Renal cortical epithelial cell (primary cell): ENCODE measurements around the gene SF3B2. TPM values are rescaled to one million over a fixed set of nuclear protein-coding genes. Genes with fewer than 3 reads are reported as not detected.
A peak's percentile ranks its signal among the peaks of the same experiment; 100 is the strongest.
"Not testable (repeated sequence)": the region's sequence is repeated elsewhere in the genome, so short reads cannot be mapped to it uniquely, and the experiment has no call there.

ENCODE experiments used
- DNase-seq: peaks from one replicate; pipeline ENCODE4 v3.0.0-alpha.2; 2011; ENCODE audit warnings: low read depth
- total RNA-seq: library from RNA; depleted of rRNA; stranded (reverse); fragments of >200 nt; gene quantifications from 2 replicates; pipeline ENCODE4 v1.2.3, GENCODE V29; 2014

The SF3B2 gene
- total RNA-seq, 1 donor from 2014 or later = 141 TPM

DNA sequence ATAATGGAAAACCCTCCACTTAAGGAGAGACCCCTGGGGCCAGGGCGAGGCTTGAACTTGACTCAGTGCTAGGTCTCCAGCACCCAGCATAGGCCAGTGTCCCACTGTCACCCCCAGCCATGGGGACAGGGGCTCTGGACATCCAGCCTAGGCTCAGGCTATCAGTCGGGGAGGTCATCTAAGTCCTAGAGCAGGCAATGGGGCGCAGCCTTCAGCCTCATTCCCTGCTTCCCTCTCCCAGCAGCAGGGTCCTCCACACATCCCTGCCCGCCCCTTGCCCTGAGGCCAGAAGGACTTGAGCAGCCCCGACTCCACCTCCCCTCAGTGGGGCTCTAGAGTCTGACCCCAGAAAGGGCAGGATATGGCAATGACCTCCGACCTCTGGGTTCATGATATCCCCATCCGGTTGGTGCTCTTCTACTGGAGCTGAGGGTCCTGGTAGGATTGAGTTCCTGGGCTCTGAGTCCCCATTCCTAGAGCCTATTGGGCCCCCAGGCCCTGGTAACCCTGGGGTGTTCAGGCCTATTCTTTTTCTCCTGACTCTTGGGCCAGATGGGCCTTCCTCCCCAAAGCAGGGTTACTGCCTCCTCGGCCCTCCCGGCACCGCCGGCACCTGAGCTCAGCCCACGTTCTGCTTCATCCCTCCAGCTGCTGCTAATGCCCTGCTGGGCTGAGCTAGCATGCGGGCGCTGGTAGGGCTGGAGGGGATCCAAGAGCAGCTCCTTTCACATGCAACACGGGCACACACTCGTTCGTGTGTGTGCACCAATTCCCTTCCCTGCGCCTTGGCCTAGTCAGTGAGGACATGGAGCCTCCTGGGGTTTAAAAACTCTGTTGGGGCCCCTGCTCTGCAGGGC is 36.0 kb upstream of the SF3B2 start:
- no peak for DNase-seq

DNA sequence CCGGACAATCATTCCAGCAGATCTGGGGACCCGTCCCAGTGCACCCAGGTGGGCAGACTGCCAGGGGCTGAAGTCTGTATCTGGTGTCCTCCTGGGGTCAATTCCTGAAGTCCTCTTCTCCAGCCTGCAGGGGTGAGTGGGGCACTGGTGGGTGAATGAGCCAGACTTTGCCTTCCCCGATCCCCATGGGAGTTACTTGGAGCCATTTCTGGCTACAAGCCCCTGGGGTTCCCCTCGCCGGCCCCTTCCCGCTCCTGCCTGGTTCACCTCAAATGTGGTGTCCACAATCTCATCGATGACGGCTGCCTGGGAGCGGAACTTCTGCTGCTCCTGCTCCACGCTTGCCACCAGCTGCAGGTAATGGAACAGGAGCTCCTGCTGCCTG is 35.4 kb upstream of the SF3B2 start:
- DNase-seq = no peak

DNA sequence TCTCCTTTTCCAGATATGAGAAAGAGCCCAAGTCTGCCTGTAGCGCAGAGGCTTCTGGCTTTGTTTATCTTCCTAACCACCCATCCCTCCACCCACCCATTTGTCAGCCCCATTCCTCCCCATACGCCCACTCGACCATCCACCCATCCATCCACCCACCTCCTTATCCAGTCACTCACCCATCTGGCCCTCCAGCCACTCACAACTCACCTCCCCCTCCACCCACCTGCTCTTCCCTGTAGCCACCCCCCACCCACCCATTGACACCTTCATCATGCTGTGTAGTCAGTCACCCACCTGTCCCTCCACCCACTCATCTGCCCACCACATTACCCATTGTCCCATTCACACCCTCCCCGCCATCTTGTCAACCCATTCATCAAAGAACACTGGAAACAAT is 34.8 kb upstream of the SF3B2 start:
- DNase-seq = no peak

DNA sequence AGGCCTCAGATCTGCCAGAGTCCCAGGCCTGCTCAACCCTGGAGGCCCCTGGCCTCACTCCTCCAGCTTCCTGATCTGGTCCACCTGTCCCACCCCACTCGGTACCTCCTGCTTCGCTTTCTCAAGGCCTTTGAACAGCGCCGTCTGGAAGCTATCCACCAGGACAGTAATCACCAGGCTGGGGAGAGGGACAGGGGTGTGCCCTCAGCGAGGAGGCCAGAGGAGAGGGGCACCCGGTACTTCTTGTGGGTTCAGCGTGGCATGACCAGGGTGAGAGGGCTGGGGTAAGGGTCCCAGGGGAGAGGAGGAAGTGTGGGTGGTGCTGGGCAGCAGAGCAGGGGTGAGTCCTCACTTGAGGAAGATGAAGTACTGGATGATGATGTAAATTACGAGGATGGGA is 32.0 kb upstream of the SF3B2 start:
- DNase-seq = no peak

DNA sequence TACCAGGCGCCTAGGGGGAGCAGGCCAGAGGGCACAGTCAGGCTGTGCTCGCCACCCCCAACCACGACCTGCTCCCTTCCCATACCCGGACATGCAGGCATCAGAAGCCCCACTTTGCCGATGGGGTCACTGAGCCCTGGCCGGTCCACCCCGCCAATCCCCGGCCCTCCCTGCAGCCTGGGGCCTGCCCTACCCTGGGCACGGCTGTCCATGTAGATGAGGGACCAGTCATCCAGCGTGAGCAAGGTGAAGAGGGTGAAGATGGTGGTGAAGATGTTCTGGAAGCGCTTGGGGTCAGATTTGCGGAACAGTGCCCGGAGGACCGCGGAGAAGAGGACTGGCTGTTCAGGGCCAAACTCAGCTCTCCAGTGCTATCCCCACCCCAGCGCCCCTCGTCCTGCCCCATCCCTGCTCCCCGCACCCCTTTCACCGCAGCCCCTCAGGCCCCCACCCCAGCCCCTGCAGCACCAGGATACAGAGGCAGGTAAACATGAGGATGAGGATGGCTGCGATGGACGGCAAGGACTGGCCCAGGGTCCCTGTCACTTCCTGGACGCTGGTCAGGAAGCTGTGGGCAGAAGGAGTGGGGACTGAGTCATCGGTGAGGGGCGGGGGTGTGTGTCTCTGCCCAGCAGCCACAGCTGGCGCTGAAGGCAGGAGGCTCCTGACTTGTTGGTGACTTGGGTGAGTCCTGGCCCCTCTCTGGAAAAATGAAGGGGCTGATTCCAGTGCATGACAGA is 31.4 kb upstream of the SF3B2 start:
- peak; percentile 68 for DNase-seq

DNA sequence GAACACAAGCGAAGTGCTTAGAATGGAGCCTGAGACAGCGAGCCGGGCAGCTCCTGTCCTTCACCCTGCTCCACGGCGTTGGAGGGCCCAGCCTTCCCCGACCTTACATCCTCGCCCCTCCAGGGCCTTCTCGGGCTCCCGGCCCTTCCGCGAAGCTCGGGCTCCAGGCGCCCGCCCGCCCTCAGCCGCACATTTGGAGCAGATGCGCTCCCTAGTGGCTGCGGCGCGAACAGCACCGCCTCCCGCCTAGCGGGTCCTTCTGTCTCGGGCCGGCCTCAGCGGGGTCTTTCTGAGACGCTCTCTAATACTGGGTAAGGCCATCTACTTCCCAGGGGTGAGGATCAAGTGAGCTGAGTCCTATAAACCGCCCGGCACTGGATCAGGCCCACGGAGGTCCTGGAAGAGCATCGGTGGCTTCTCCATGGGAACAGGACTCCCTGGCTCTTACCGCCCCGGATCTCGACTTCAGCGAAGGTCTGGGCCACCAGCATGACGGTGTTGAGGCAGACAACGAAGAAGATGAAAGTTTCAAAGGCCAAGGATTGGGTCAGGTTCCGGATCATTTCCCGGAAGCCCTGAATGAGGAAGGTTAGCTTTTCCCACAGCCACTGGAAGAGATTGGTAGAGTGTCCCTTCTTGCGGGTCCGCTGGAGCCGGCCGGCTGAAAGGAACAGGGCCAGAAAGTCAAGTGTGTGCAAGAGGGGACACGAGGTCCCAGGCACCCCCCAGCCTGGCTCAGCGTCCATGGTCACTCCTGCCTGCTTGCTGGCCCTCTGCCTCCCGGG is 29.6 kb upstream of the SF3B2 start:
- peak; percentile 6 for DNase-seq

DNA sequence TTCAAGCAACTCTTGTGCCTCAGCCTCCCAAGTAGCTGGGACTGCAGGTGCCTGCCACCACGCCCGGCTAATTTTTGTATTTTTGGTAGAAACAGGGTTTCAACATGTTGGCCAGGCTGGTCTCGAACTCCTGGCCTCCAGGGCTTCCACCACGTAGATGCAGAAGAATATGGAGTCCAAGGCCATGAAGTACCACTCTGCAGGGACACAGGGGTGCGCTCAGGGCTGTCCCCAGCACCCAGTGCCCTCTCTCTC is 29.1 kb upstream of the SF3B2 start:
- not testable (repeated sequence) for DNase-seq

DNA sequence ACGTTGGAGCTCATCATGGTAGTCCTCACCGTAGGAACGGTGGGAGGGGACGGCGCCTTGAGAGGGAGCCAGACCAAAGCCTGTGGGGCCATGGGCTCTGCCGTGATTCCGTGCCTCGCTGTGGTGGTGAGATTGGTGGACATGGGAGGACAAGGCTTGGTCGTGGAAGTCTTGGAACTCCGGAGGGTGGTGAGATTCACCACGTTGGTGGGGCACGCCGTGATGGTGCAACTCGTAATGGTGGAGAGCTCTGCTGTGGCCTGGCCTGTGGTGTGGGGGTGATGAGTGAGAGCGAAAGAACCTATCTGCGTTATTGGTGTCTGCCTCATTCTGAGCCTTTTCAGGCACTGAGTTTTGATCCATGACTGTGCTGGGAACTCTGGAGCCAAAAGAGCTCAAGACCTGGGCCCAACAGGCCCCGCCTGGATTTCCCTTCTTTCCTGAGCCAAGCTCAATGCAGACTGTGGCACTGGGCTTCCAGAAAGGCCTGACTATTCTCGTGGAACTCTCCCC is 26.1 kb upstream of the SF3B2 start, which contains the start of gene CATSPER1:
Gene CATSPER1, minus strand, starts transcription at position 463 of the 513 bp plus-strand sequence. Its CDS starts 100 bp downstream, at position 363.
- DNase-seq = no peak

DNA sequence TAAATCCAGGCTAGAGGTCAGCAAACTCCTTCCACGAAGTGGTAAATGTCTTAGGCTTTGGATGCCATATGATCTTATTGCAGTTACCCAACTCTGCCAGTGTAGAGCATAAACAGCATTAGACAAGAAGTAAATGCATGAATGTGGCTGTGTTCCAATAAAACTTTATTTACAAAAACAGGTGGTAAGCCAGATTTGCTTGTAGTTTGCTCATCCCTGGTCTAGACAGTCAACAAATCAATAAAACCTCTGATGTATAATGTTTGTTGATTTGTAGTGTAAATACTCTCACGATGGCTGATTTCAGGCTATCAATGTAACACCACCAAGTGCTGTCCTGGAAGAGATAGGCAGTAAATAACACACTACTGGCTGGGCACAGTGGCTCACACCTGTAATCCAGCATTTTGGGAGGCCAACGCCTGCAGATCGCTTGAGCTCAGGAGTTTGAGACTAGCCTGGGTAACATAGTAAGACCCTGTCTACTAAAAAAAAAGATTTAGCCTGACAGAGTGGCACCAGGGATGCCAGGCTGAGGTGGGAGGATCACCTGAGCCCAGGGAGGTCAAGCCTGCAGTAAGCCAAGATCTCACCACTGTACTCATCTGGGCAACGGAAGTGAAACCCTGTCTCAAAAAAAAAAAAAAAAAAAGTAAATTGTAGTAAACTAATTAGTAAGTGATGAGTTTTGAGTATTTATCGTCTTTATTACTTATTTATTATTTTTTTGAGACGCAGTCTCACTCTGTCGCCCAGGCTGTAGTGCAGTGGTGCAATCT is 19.0 kb upstream of the SF3B2 start:
- DNase-seq = no peak

DNA sequence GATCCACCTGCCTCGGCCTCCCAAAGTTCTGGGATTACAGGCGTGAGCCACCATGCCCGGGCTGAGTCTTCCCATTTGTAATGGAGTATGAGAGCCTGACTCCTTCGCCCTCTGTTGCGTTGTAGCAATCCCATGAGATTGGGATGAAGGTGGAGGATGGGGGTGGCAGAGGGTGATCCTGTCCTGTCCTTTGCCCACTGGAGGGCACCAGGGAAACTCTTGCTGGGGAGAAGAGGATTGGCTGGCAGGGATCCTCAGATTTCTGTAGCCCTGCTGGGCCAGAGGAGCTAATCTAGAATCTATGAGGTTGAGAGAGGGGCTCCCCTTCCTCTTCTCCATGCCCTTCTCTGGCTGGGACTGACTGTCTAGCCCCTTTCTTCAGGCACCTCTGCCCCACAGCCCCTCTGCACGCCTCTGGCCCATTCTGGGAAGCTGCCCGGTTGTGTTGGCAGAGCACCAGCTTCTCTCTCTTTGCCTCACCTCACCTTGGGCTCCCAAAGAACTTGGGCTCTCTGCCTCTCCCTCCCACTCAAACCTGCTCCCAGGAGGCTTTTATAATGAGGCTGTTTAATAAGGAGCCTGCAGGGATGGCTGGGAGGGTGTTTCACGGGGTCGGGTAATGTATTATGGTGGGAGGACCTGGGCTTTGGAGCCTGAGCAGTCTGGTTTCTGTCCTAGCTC is 16.4 kb upstream of the SF3B2 start:
- no peak for DNase-seq

DNA sequence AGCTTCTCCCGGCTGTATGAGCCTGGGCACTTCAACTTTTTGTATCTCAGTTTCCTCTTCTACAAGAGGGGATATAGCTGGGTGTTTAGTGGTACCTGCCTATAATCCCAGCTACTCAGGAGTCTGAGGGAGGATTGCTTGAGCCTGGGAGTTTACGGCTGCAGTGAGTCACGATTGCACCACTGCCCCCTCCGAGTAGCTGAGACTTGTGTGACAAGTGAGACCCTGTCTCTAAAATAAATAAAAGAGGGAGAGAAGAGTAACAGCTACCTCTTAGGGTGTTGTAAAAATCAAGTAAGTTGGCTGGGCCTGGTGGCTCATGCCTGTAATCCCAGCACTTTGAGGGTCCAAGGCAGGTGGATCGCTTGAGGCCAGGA is 15.8 kb upstream of the SF3B2 start:
- DNase-seq = no peak

DNA sequence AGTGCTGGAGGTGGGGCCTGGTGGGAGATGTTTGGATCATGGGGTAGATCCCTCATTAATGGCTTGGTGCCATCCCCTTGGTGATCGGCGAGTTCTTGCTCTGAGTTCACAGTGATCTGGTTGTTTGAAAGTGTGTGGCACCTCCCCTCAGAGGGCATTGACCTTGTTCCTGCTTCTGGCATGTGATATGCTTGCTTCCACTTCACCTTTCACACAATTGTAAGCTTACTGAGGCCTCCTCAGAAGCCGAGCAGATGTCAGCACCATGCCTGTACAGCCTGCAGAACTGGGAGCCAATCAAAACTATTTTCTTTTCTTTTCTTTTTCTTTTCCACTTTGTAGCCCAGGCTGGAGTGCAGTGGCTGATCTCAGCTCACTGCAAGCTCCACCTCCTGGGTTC is 14.8 kb upstream of the SF3B2 start:
- no peak for DNase-seq

DNA sequence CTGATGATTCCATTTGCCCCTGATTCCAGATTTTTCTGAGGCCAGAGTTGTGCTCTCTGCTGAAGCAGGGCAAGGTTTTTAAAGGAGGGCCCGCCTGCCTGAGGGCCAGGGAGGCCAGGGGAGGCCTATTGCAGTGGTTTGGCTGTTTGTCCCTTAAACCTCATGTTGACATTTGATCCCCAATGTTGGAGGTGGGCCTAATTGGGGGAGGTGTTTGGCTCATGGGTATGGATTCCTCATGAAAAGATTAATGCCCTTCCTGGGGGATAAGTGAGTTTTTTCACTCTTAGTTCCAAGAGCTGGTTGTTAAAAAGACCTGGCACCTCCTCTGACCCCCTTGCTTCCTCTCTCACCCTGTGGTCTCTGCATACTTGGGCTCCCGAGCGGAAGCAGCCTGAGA is 12.4 kb upstream of the SF3B2 start:
- no peak for DNase-seq

DNA sequence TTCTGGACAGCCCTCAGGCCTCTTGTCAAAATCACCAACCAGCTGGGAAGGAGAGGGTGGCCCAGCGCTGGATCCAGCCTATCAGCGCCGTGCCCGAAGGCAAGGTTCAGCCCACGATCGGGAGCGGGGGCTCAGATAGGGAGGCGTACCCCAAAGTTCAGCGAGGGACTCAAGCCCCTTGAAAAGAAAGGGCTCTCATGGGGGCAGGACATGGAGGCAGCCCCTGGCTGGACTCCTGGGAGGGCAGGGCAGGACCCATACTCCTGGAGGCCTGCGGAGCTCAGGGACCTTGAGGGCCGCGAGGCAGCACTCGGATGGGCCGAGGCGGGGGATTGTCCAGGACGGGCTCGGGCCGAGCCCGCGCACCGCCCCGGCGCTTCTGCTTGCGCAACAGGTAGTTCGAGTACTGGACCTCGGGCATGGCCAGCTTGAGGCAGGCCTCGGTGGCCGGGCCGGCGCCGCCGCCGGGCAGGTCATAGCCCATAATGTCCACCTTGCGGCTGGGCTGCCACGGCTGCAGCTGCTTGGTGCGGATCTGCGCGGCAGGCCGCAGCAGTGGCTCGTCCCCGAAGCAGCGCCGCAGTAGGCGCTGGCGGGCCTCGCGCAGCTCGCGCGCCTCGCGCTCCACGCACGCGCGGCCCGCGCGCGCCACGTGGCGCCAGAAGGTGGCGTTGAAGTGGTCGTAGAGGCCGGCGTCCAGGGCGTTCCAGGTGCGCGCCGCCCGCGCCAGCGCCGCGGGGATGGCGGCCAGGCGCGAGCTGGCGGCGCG is 9.8 kb upstream of the SF3B2 start:
- DNase-seq = no peak

DNA sequence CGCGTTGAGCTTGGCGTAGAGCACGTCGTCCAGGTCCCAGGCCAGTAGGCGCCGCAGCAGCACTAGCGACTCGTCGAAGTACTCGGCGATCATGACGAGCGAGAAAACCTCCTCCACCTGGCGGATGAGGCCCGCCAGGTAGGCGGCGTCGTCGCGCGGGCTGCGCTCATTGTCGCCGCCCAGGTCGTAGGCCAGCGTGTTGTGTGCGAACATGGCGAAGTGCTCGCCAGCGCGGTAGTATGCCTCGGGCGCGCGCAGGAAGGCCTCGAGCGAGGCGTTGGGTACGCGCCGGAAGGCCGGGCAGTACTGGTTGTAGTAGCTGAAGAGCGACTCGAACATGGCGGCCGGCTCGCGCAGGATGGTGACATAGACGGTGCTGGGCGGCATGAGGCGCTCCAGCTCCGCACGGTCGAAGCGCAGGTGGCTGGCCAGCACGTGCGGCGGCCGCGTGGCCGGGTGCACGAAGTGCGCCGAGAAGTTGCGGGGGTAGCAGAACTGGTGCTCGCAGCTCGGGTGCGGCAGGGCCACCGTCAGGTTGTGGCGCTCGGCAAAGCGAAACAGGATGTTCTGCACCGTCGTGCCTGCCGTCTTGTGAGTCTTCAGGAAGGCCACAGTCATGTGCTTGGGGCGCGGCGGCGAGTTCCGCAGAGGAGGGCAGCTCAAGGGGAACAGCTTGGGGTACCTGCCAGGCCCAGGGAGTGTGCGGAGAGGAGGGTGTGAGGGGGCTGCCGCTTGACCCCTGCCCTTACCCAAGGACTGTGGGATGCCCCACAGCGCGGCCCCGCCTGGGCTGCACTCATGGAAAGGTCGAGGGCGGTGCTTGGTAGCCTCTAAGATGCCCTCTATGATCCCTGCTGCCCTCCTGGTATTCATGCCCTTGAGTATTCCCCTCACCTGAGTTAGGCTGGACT is 8.9 kb upstream of the SF3B2 start:
- DNase-seq = no peak

DNA sequence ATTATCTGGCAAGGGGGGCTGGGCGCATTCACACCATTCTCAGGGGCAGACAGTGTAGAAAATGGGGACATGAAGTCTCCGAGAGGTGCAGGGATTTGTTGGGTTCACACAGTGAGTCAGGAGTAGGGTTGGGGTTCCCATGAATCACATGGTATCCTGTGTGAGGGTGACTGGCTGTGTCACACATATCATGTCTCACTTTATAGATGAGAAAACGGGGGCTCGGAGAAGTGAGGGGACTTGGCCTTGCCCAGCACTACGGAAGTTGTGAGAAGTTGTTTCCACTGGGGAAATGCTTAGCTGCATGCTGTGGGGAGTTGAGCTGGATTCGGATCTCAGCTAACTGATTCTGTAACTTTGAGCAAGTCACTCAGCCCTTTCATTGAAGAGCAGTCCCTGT is 7.4 kb upstream of the SF3B2 start:
- no peak for DNase-seq

DNA sequence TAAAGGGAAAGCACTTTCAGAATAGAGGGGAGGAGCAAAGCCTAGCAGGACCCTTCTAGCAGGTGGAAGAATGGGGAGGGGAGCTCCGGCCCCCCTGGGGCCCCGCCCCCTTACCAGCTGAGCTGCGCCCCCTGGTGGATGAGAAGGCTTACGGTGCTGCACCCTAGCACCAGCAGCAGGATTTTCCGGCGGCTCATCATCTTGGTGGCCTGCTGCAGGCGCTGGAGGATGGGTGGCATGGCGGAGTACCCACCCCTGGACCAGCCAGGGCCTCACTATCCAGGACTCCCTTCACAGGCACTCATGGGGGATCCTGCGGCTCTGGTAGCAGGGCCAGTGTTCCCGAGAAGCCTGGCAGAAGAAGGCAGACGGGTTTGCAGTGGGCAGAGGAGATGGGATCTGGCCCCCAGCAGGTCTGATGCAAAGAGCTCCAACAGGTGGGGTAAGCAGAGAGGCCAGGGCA is 7.0 kb upstream of the SF3B2 start:
- peak; percentile 42 for DNase-seq

DNA sequence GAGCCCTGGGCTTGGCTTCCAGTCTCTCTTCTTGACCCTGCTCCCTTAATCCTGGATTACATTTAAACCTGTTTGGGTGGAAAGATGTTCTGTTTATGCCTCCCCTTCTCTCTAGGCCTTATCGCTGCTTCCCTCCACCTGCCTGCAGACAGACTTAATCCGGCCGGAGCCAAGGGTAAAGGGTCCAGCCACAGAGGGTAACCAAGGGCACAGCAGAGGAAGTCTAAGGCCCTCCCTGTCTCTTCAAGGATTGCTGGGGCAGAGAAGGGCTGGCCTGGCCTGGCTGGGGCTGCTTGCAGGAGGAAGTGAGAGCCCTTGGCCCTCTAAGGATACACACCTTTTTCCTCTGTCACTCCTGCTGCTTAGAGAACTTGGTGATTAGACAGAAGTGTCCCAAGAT is 5.3 kb upstream of the SF3B2 start:
- DNase-seq = no peak
